Left ventricle myocardium inferior (tissue), 1 donor: ENCODE results near the gene SLITRK2. TPM values are rescaled to one million over a fixed set of nuclear protein-coding genes. Genes with fewer than 3 reads are reported as not detected.

Experiments used
- DNase-seq: peaks from one replicate; pipeline ENCODE4 v3.0.0-alpha.2; 2020
- H3K27ac ChIP-seq: fragments of 200-600 bp; replicated peaks from 2 replicates; pipeline ENCODE4 v1.8.0; 2021
- H3K27me3 ChIP-seq: fragments of 200-600 bp; 2 replicates; pipeline ENCODE4 v1.8.0; 2021; ENCODE audit warnings: low read depth
- H3K36me3 ChIP-seq: fragments of 200-600 bp; 2 replicates; pipeline ENCODE4 v1.8.0; 2021
- H3K4me1 ChIP-seq: fragments of 200-600 bp; 2 replicates; pipeline ENCODE4 v1.8.0; 2021
- H3K4me3 ChIP-seq: fragments of 200-600 bp; 2 replicates; pipeline ENCODE4 v1.8.0; 2021; ENCODE audit warnings: mild to moderate bottlenecking, moderate library complexity
- H3K9me3 ChIP-seq: fragments of 200-600 bp; replicated peaks from 2 replicates; pipeline ENCODE4 v1.8.0; 2021
- CTCF ChIP-seq: fragments of 200-600 bp; IDR thresholded peaks from 2 replicates; pipeline ENCODE4 v1.8.0; 2021; ENCODE audit warnings: antibody characterized with exemption, mild to moderate bottlenecking, borderline replicate concordance
- intact Hi-C: fragments of 100-400 bp; cut with micrococcal nuclease; formaldehyde crosslinking; loops from one replicate; pipeline ENCODE4 v1.11.0; 2022
- total RNA-seq: library from RNA; stranded (reverse); fragmentation: NEBNext Ultra II Directional; extraction: Animal tissue kit (Norgen Biotek cat#: 25700); gene quantifications from one replicate; pipeline ENCODE4 v1.2.1, GENCODE V29; 2021
- donor health status: DM: no; HTN: yes; CAD: no; lungs with severe emphysema.

Gene SLITRK2
- total RNA-seq, 1 donor from 2014 or later, result 0.30 TPM

- Histone ChIP-seq H3K9me3 (no peaks in the 10 kb centered on the region), H3K36me3 (no peaks in the 10 kb centered on the region), H3K27me3 (no peaks in the 10 kb centered on the region), H3K27ac (no peak overlapping the region), H3K4me3 (no peak overlapping the region), H3K4me1 (no peaks in the 10 kb centered on the region)
- no peak for TF ChIP-seq CTCF
- DNase-seq, result no peak
- intact Hi-C loops, result no loop called here
These were observed 38.6 kb downstream of the SLITRK2 start for GRCh38 chrX:145856181-145856580.

DNA sequence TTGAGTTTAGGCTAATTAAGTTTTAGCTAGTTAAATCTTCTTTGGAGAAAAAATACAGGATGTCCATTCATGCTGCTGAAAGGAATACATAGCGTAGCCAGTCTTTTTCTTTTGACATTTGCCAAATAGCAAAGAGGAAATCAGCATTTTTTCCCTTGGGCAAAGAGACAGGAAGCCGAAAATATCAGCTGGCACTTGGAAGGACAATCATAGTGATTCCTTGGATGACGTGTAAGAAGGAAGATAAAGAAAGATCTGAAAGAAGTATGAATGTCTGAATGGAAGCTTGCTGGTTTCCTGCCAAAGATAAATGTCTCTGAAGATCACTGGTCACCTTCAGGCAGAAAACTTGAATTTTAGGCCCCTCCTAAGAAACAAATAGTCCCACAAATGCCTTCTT lies 44.2 kb downstream of the SLITRK2 start:
- no peaks in the 10 kb centered on the region for H3K9me3 ChIP-seq
- H3K27me3 ChIP-seq, result no peaks in the 10 kb centered on the region
- intact Hi-C loops, result no loop called here
- no peaks in the 10 kb centered on the region for H3K4me1 ChIP-seq
- no peak overlapping the region for H3K27ac ChIP-seq
- no peaks in the 10 kb centered on the region for H3K36me3 ChIP-seq
- no peak for DNase-seq
- H3K4me3 ChIP-seq, result no peak overlapping the region
- no peak for TF ChIP-seq CTCF

- no peak for DNase-seq
- Histone ChIP-seq H3K4me3 (no peak overlapping the region), H3K27ac (no peak overlapping the region), H3K4me1 (no peaks in the 10 kb centered on the region), H3K9me3 (no peaks in the 10 kb centered on the region), H3K36me3 (no peaks in the 10 kb centered on the region), H3K27me3 (no peaks in the 10 kb centered on the region)
- no peak for TF ChIP-seq CTCF
- intact Hi-C loops, result no loop called here
These were observed 47.5 kb downstream of the SLITRK2 start for GRCh38 chrX:145865082-145865481.
